ENCODE results near the gene TAF1C. TPM values are rescaled to one million over a fixed set of nuclear protein-coding genes. Genes with fewer than 3 reads are reported as not detected.

Gene TAF1C
- total RNA-seq, 1 experiment from 2014 or later, result 31.9 TPM

GRCh38 chr16:84225126-84225525 lies 38.3 kb upstream of the TAF1C start:
- Histone ChIP-seq H3K36me3 (ENCODE audit: control insufficient read depth, insufficient read depth, low read length) (no peaks in the 10 kb centered on the region), H3K27ac (ENCODE audit: low read length) (no peak overlapping the region), H3K4me3 (ENCODE audit: low read depth in 2 of 2, low read length in 2 of 2) (no peak overlapping the region), H3K4me1 (ENCODE audit: control insufficient read depth, insufficient read depth, low read length) (peaks cover 23% of the 10 kb centered on the region; the same call in 1 of the 2 replicates), H3K9me3 (ENCODE audit: control insufficient read depth, insufficient read depth, low read depth, low read length) (no peaks in the 10 kb centered on the region), H3K27me3 (ENCODE audit: control insufficient read depth, insufficient read depth, low read length) (no peaks in the 10 kb centered on the region)
- ATAC-seq (no peak), DNase-seq (ENCODE audit: low read depth, low spot score) (no peak)
- CTCF ChIA-PET, result no interaction called here
- TF ChIP-seq POLR2AphosphoS5 (IDR thresholded peaks at IDR 0.05; ENCODE audit: low read depth, low read length), result no peak
- TF ChIP-seq, protein P1, sequence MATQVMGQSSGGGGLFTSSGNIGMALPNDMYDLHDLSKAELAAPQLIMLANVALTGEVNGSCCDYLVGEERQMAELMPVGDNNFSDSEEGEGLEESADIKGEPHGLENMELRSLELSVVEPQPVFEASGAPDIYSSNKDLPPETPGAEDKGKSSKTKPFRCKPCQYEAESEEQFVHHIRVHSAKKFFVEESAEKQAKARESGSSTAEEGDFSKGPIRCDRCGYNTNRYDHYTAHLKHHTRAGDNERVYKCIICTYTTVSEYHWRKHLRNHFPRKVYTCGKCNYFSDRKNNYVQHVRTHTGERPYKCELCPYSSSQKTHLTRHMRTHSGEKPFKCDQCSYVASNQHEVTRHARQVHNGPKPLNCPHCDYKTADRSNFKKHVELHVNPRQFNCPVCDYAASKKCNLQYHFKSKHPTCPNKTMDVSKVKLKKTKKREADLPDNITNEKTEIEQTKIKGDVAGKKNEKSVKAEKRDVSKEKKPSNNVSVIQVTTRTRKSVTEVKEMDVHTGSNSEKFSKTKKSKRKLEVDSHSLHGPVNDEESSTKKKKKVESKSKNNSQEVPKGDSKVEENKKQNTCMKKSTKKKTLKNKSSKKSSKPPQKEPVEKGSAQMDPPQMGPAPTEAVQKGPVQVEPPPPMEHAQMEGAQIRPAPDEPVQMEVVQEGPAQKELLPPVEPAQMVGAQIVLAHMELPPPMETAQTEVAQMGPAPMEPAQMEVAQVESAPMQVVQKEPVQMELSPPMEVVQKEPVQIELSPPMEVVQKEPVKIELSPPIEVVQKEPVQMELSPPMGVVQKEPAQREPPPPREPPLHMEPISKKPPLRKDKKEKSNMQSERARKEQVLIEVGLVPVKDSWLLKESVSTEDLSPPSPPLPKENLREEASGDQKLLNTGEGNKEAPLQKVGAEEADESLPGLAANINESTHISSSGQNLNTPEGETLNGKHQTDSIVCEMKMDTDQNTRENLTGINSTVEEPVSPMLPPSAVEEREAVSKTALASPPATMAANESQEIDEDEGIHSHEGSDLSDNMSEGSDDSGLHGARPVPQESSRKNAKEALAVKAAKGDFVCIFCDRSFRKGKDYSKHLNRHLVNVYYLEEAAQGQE (IDR thresholded peaks at IDR 0.05; ENCODE audit: insufficient read depth in 1 of 2, low read depth in 2 of 2, low read length in 1 of 2), result no peak
- TF ChIP-seq SIN3A (IDR thresholded peaks at IDR 0.05; ENCODE audit: borderline replicate concordance, insufficient read depth, low read depth, low read length), result no peak
- TF ChIP-seq TCF7L2 (IDR thresholded peaks at IDR 0.05; ENCODE audit: low read depth, low read length), result no peak
- TF ChIP-seq, protein P2, sequence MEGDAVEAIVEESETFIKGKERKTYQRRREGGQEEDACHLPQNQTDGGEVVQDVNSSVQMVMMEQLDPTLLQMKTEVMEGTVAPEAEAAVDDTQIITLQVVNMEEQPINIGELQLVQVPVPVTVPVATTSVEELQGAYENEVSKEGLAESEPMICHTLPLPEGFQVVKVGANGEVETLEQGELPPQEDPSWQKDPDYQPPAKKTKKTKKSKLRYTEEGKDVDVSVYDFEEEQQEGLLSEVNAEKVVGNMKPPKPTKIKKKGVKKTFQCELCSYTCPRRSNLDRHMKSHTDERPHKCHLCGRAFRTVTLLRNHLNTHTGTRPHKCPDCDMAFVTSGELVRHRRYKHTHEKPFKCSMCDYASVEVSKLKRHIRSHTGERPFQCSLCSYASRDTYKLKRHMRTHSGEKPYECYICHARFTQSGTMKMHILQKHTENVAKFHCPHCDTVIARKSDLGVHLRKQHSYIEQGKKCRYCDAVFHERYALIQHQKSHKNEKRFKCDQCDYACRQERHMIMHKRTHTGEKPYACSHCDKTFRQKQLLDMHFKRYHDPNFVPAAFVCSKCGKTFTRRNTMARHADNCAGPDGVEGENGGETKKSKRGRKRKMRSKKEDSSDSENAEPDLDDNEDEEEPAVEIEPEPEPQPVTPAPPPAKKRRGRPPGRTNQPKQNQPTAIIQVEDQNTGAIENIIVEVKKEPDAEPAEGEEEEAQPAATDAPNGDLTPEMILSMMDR (IDR thresholded peaks at IDR 0.05), result no peak
- no TSS peak for BruUV-seq (replicated peaks)
- POLR2A ChIA-PET, result no interaction called here
- intact Hi-C loops (cut with micrococcal nuclease; ENCODE audit: unreplicated experiment), result no loop called here
- in situ Hi-C loops (cut with HindIII; ENCODE audit: low pct_unique_long_range_greater_than_20kb, low sequenced_read_pairs), result no loop called here

DNA sequence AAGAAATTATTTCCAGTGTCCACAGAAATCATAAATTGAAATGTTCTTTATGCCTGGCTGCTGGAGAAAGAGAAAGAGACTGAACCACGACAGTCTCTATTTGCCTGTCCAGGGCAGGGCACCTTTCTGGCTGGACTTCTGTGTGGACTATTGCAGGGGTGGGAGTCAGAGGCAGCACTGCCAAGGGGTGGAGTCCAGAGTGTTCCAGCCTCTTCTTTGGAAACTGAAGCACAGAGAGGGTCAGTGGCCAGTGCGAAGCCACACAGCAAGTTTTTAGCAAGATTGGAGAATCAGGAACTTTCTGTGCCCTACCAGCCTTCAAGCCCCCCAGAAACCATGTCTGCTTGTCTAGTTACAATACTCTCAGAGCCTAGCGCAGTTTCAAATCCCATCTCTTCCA lies 37.7 kb upstream of the TAF1C start:
- H3K4me3 ChIP-seq (ENCODE audit: low read depth in 2 of 2, low read length in 2 of 2), result no peak overlapping the region
- ATAC-seq (no peak), DNase-seq (ENCODE audit: low read depth, low spot score) (no peak)
- in situ Hi-C loops (cut with HindIII; ENCODE audit: low pct_unique_long_range_greater_than_20kb, low sequenced_read_pairs) (no loop called here), intact Hi-C loops (cut with micrococcal nuclease; ENCODE audit: unreplicated experiment) (no loop called here)
- H3K36me3 ChIP-seq (ENCODE audit: control insufficient read depth, insufficient read depth, low read length), result no peaks in the 10 kb centered on the region
- no peaks in the 10 kb centered on the region for H3K27me3 ChIP-seq (ENCODE audit: control insufficient read depth, insufficient read depth, low read length)
- TF ChIP-seq, protein P1 (IDR thresholded peaks at IDR 0.05; ENCODE audit: insufficient read depth in 1 of 2, low read depth in 2 of 2, low read length in 1 of 2), result no peak
- TF ChIP-seq, protein P2 (IDR thresholded peaks at IDR 0.05), result no peak
- no peak for TF ChIP-seq SIN3A (IDR thresholded peaks at IDR 0.05; ENCODE audit: borderline replicate concordance, insufficient read depth, low read depth, low read length)
- TF ChIP-seq POLR2AphosphoS5 (IDR thresholded peaks at IDR 0.05; ENCODE audit: low read depth, low read length), result no peak
- no peak for TF ChIP-seq TCF7L2 (IDR thresholded peaks at IDR 0.05; ENCODE audit: low read depth, low read length)
- H3K4me1 ChIP-seq (ENCODE audit: control insufficient read depth, insufficient read depth, low read length), result peaks cover 19% of the 10 kb centered on the region; the same call in 1 of the 2 replicates
- ChIA-PET CTCF (no interaction called here), POLR2A (no interaction called here)
- no peak overlapping the region for H3K27ac ChIP-seq (ENCODE audit: low read length)
- H3K9me3 ChIP-seq (ENCODE audit: control insufficient read depth, insufficient read depth, low read depth, low read length), result no peaks in the 10 kb centered on the region
- BruUV-seq (replicated peaks), result no TSS peak
